SK-MEL-5 (cell line): ENCODE measurements around the gene NSDHL. TPM values are rescaled to one million over a fixed set of nuclear protein-coding genes. Genes with fewer than 3 reads are reported as not detected.
A peak's percentile ranks its signal among the peaks of the same experiment; 100 is the strongest.
"Not testable (repeated sequence)": the region's sequence is repeated elsewhere in the genome, so short reads cannot be mapped to it uniquely, and the experiment has no call there.

ENCODE experiments used
- DNase-seq: peaks from one replicate; pipeline ENCODE4 v3.0.0-alpha.2; 2016; ENCODE audit warnings: low read depth, low spot score
- in situ Hi-C: cut with HindIII; loops from 2 replicates; pipeline ENCODE4 v1.10.0; 2016; ENCODE audit warnings: low sequenced_read_pairs, high pct_unique_total_duplicates, low pct_unique_long_range_greater_than_20kb
- total RNA-seq: library from RNA; depleted of rRNA; stranded (reverse); fragments of >200 nt; shearing (Covaris generic); gene quantifications from 2 replicates; pipeline ENCODE4 v1.2.3, GENCODE V29; 2014

Gene NSDHL
- total RNA-seq, 1 experiment from 2014 or later: 15.1 TPM

DNA sequence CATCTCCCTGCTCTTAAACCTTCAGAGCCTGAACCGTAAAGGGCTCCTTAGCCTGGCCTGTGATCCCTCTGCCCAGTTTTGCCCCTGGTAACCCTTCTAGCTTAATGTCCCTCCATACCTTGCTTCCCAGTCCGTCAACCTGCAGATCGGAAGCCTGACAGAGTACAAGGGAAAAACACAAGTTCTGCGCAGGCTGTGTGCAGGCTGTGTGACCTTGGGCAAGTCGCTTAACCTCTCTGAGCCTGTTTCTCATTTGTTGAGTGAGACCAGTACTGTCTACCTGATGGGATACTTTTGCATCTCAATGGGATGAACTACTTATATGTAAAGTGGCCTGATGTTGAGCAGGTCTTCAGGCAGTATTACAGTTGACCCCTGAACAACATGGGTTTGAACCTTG lies 1.7 kb downstream of the NSDHL start:
- in situ Hi-C loops: no loop called here
- no peak for DNase-seq

DNA sequence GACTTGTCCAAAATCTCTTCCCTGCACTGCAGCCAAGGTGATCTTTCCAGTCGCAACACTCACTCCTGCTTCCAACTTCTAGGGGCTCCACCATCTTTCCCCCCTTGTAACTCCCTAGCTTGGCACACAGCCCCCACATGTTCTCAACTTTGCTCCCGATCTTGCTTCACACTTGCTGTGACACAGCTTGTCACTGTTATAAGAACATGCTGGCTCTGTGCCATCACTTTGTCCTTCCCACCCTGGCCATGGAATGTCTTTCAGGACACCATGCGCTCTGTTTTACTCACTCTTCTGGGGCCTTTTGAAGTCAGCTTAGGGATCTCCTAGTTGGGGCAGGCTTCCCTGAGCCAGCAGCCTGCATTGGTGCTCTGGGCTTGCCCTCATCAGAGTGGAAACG lies 2.5 kb downstream of the NSDHL start:
- in situ Hi-C loops: no loop called here
- no peak for DNase-seq

GRCh38 chrX:152835470-152835869 lies 4.6 kb downstream of the NSDHL start:
- in situ Hi-C loops, DNase-seq: not testable (repeated sequence)

DNA sequence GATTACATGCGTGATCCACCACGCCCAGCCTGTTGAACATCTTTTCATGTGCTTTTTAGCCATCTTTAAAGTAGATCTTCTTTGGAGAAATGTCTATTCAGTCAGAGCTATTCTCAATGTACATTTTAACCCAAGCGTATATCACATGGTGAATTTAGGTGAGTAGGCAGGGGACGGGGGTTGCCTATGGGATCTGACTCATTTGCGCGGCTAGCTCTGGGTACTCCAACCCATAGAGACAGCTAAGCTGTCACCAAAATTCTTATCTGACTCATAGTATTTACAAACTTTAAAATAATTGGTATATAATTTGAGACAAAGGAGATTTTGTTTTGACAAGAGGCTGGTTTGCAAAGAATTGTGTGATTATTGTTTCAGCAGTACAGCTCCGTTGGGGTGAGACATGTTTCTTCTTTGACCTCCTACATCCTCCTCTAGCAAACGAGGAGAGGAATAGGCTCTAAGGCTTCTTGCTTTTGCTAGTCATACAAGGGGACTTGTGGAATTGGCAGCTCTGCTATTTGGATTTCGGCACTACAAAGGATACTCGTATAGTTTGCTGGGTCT lies 12.0 kb downstream of the NSDHL start:
- in situ Hi-C loops: no loop called here
- DNase-seq: no peak

- DNase-seq: no peak
These were observed 13.0 kb downstream of the NSDHL start for GRCh38 chrX:152843852-152844251.

GRCh38 chrX:152844256-152844655 lies 13.4 kb downstream of the NSDHL start:
- DNase-seq: no peak
- in situ Hi-C loops: no loop called here

More at GRCh38 chrX:152843852-152844251, 13.0 kb downstream of the NSDHL start:
- in situ Hi-C loops: no loop called here

- in situ Hi-C loops: no loop called here
- DNase-seq: no peak
These were observed 14.9 kb downstream of the NSDHL start for GRCh38 chrX:152845618-152846240.

- no peak for DNase-seq
- in situ Hi-C loops: no loop called here
These were observed 16.4 kb downstream of the NSDHL start for GRCh38 chrX:152847281-152847680.

DNA sequence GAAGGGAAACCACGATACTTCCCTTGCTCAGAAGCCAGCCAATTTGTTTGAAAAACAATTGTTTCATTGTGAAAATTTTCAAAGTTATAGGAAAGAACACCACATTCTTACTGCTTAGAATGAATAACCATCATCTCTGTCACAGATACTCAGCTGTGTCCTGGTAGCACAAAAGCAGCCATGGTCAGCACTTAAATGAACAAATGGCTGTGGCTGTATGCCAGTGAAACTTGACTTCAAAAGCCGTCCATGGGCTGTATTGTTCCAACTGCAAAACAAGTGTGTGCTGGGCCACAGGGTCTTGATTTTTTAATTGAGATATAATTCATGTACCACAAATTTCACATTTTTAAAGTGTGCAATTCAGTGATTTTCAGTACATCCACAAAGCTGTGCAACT lies 19.6 kb downstream of the NSDHL start:
- in situ Hi-C loops: no loop called here

GRCh38 chrX:152853986-152854385 lies 23.1 kb downstream of the NSDHL start:
- in situ Hi-C loops: no loop called here

More for the DNA sequence above, 19.6 kb downstream of the NSDHL start:
- DNase-seq: no peak

DNA sequence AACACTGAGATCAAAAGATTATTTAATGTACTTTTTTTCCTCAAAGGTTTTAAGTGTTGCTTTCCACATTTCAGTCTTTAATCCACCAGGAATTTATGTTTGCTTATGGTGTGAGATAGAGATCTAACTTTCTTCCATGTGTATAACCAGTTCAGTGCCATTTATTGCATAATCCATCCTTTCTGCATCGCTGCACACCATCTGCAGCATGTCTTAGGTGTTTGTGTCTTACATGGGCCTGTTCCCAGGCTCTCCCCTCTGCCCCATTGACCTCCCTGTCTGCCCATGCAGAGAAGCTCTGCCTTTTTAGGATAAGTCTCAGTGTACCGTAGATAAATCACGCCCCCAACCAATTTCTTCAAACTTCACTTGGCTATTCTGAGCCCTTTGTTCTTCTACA lies 30.3 kb downstream of the NSDHL start:
- no peak for DNase-seq
- in situ Hi-C loops: no loop called here

More at GRCh38 chrX:152853986-152854385, 23.1 kb downstream of the NSDHL start:
- no peak for DNase-seq

GRCh38 chrX:152861826-152862225 lies 31.0 kb downstream of the NSDHL start:
- no peak for DNase-seq
- in situ Hi-C loops: no loop called here

DNA sequence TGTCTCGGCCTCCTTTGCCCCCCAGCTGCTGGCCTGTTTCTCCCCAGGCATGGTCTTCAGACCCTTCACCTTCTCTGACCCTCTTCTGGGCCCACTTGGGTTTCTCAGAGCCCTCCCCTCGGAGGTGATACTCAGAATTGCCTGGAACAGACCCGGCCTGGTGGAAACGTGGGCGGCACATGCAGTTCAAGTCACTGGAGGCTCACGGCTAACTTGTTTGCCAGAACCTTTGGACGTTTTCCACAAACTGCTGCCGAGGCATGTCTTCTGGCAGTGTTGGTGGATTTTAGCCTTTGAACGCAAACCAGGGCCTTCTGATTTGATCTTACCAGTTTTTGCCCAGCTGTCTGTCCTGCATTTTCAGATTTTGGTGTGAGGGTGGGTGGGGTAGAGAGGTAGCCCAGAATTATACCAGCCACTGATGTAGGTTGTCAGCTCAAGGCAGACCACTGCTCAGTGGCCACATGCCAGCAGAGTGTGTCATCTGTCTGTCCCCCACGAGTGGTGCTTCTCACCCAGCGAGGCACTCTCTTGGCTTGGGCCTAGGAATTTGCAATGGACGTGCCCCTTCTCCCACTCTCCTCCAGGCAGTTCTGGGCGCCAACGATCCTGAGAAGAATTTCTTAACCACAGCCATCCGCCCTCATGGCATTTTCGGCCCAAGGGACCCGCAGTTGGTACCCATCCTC lies 34.5 kb downstream of the NSDHL start:
- in situ Hi-C loops: no loop called here

DNA sequence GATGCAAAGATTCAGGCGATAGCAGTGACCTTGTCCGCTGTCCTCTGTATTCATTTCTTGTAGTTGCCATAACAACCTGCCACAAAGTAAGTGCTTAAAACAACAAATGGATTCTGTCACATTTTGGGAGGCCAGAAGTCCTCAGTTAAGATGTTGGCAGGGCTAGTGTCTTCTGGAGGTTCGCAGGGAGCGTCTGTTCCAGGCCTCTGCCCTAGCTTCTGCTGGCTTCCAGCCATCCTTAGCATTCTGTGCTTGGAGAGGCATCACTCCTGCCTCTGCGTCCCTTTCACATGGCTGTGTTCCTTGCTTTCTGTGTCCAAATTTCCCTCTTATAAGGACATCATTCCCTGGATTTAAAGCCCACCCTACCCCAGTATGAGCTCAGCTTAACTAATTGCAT lies 35.5 kb downstream of the NSDHL start:
- in situ Hi-C loops: no loop called here
- no peak for DNase-seq

More for the DNA sequence above, 34.5 kb downstream of the NSDHL start:
- no peak for DNase-seq

GRCh38 chrX:152869972-152870371 lies 39.1 kb downstream of the NSDHL start:
- in situ Hi-C loops: no loop called here
- DNase-seq: peak; percentile 34

DNA sequence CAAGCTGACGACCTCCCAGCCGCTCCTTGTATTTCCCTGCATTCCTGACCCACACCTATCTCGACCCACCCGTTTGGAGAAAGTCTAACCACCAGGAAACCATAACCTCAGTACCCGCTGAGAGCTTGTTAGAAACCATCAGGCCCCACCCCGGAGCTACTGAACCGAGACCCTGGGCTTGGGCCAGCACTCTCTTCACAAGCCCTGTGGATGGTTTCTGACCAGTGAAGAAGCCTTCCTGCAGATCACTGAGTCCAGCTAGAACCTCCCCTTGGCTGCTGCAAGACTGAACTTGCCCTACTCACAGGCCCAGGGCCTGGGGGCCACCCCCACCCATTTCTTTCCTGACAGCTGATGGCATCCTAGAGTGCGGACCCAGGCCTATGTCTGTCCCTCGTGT lies 40.4 kb downstream of the NSDHL start:
- no peak for DNase-seq

DNA sequence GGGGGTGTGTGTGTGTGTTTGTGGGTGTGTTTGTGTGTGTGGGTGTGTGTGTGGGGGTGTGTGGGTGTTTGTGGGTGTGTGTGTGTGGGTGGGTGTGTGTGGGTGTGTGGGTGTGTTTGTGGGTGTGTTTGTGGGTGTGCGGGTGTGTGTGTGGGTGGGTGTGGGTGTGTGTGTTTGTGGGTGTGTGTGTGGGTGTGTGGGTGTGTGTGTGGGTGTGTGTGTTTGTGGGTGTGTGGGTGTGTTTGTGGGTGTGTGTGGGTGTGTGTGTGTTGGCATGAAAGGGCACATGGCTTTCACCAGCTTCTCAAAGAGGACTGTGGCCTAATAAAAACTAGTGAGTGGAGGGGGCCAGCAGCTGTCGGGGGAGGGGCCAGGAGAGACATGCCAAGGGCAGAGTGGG lies 41.7 kb downstream of the NSDHL start:
- no peak for DNase-seq
- in situ Hi-C loops: no loop called here

More for the DNA sequence above, 40.4 kb downstream of the NSDHL start:
- in situ Hi-C loops: no loop called here

DNA sequence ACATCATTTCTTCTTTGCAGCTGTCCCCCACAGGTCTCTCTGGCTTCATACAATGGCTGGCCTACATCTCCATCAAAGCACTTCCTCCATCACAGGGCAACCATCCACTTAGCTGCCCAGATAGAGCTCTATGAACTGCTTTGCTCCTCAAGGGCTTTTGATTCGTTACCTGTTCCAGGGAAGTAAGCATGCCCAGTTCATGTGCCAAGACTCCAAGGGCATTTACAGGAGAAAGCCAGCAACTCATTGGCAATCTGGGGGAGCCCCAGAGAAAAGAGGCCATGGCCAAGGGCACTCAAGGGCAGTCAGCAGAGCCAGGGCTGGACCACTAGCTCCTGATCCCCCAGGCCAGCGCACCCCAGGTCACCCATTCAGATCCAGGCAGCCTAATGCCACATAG lies 42.5 kb downstream of the NSDHL start:
- in situ Hi-C loops: no loop called here
- DNase-seq: no peak
